Fibroblast of lung (primary cell): ENCODE results near the gene PLA2G6.

Experiments
- EZH2 ChIP-seq: IDR thresholded peaks from 2 replicates; pipeline ENCODE4 v1.5.1; 2012; ENCODE audit warnings: low read length, control low read depth, mild to moderate bottlenecking; ENCODE audit errors: missing control alignments
- TF ChIP-seq, protein P1 (sequence below), 2 donors: IDR thresholded peaks in 1 of 2; conservative IDR thresholded peaks in 1 of 2; 1 replicate in 1 of 2; 2 replicates in 1 of 2; pipeline ENCODE4 v1.5.1; 2011 to 2012; ENCODE audit warnings: low read length in 2 of 2, control low read depth in 1 of 2, inconsistent platforms in 1 of 2, low read depth in 1 of 2, mild to moderate bottlenecking in 1 of 2

DNA sequence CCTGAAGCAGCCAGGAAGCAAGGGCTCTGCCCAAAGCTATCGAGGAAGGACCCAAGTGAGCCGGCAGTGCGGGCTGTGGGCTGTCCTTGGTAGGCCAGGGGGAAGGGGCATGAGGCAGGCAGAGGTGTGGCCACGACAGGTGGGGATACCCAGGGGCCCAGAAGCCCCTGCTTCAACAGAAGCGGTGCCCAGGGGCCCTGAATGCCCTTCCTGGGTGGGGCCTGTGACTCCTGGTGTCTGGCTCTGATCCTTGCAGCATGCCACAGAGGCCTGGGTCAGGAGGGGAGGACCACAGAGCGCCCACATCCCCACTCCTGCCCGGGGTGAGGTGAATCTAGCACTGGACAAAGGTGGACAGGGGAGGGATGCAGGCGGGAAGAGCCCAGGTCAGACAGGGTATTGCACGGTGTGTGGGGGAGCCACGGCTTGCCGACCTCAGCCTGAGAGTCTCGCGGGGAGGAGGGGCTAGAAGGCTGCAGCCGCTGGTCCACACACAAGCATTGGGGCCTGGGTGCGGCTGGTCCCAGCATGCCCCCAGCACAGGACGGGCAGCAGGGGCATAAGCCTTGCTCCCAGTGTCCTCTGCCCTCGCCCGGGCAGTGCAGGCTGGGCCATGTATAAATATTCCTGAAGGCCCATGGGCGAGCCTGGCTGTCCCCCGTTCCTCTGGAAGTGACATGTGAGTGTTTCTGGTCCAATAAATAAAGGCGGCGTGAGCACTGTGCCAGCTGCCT is 39.2 kb upstream of the PLA2G6 start:
- TF ChIP-seq, protein P1, sequence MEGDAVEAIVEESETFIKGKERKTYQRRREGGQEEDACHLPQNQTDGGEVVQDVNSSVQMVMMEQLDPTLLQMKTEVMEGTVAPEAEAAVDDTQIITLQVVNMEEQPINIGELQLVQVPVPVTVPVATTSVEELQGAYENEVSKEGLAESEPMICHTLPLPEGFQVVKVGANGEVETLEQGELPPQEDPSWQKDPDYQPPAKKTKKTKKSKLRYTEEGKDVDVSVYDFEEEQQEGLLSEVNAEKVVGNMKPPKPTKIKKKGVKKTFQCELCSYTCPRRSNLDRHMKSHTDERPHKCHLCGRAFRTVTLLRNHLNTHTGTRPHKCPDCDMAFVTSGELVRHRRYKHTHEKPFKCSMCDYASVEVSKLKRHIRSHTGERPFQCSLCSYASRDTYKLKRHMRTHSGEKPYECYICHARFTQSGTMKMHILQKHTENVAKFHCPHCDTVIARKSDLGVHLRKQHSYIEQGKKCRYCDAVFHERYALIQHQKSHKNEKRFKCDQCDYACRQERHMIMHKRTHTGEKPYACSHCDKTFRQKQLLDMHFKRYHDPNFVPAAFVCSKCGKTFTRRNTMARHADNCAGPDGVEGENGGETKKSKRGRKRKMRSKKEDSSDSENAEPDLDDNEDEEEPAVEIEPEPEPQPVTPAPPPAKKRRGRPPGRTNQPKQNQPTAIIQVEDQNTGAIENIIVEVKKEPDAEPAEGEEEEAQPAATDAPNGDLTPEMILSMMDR (conservative IDR thresholded peaks at IDR 0.05 in 1 of 2, IDR thresholded peaks at IDR 0.05 in 1 of 2; ENCODE audit: low read depth in 1 of 2, low read length in 2 of 2) = no peak
- TF ChIP-seq EZH2 = no peak
